CD14-positive monocyte (primary cell): ENCODE data around the gene TGIF2. TPM values are rescaled to one million over a fixed set of nuclear protein-coding genes. Genes with fewer than 3 reads are reported as not detected.

ENCODE experiments used
- DNase-seq, 3 donors: peaks; one replicate each; pipeline ENCODE4 v3.0.0-alpha.2; 2011 to 2022
- H2AFZ ChIP-seq: 2 replicates; pipeline ENCODE4 v1.6.0; 2012; ENCODE audit warnings: mild to moderate bottlenecking, low read depth, low read length, inconsistent platforms; ENCODE audit not compliant: insufficient read depth, poor library complexity, severe bottlenecking
- H3K27ac ChIP-seq, 2 donors: 1 replicate in 1 of 2; 2 replicates in 1 of 2; pipeline ENCODE4 v1.5.1; 2012 to 2013; ENCODE audit warnings: low read length in 2 of 2, control low read depth in 1 of 2, inconsistent platforms in 1 of 2, low read depth in 1 of 2, mild to moderate bottlenecking in 1 of 2
- H3K27me3 ChIP-seq, 2 donors: one replicate each; pipeline versions ENCODE4 v1.6.0 to v1.6.1; 2011 to 2013; ENCODE audit warnings: low read length in 2 of 2; ENCODE audit not compliant: control insufficient read depth in 2 of 2, insufficient read depth in 2 of 2
- H3K36me3 ChIP-seq, 2 donors: replicated peaks in 1 of 2; 1 replicate in 1 of 2; 2 replicates in 1 of 2; pipeline versions ENCODE4 v1.5.1 to v1.6.1; 2012 to 2013; ENCODE audit warnings: low read length in 2 of 2, control low read depth in 1 of 2, inconsistent platforms in 1 of 2, mild to moderate bottlenecking in 1 of 2; ENCODE audit not compliant: insufficient read depth in 2 of 2, control insufficient read depth in 1 of 2
- H3K4me1 ChIP-seq, 2 donors: 1 replicate in 1 of 2; 2 replicates in 1 of 2; pipeline versions ENCODE4 v1.5.1 to v1.6.1; 2012 to 2013; ENCODE audit warnings: low read length in 2 of 2, control low read depth in 1 of 2, inconsistent platforms in 1 of 2, mild to moderate bottlenecking in 1 of 2, moderate library complexity in 1 of 2; ENCODE audit not compliant: insufficient read depth in 2 of 2, control insufficient read depth in 1 of 2
- H3K4me2 ChIP-seq: replicated peaks from 2 replicates; pipeline ENCODE3; 2012; ENCODE audit warnings: low read length, moderate library complexity, mild to moderate bottlenecking; ENCODE audit not compliant: poor library complexity, severe bottlenecking; ENCODE audit errors: extremely low read depth
- H3K4me3 ChIP-seq, 3 experiments: fragments of 200-600 bp in 1 of 3; sonication (generic) in 1 of 3; replicated peaks in 1 of 3; 1 replicate in 2 of 3; 2 replicates in 1 of 3; pipeline ENCODE4 v1.5.1; 2011 to 2013; ENCODE audit warnings: low read length in 3 of 3, mild to moderate bottlenecking in 3 of 3, control low read depth in 2 of 3, low read depth in 2 of 3, inconsistent platforms in 1 of 3, moderate library complexity in 1 of 3
- H3K79me2 ChIP-seq: 2 replicates; pipeline ENCODE4 v1.6.0; 2012; ENCODE audit warnings: mild to moderate bottlenecking, control low read depth, inconsistent platforms, low read length, moderate library complexity; ENCODE audit not compliant: insufficient read depth
- H3K9ac ChIP-seq: 2 replicates; pipeline ENCODE4 v1.6.0; 2017; ENCODE audit warnings: low read length, mild to moderate bottlenecking; ENCODE audit not compliant: insufficient read depth, poor library complexity, severe bottlenecking
- H3K9me3 ChIP-seq, 2 donors: replicated peaks in 1 of 2; 1 replicate in 1 of 2; 2 replicates in 1 of 2; pipeline versions ENCODE4 v1.5.1 to v1.6.1; 2012 to 2013; ENCODE audit warnings: low read length in 2 of 2, control low read depth in 1 of 2; ENCODE audit not compliant: control insufficient read depth in 1 of 2, insufficient read depth in 1 of 2
- H4K20me1 ChIP-seq: 2 replicates; pipeline ENCODE4 v1.6.0; 2012; ENCODE audit warnings: mild to moderate bottlenecking, low read length, control low read depth, moderate library complexity; ENCODE audit not compliant: insufficient read depth
- H3K27ac Mint-ChIP-seq, 7 donors: one replicate each; pipeline ENCODE4 v1.8.0; 2020; ENCODE audit warnings: mild to moderate bottlenecking in 7 of 7, mixed read lengths in 7 of 7, moderate library complexity in 6 of 7, inconsistent platforms in 2 of 7
- H3K27me3 Mint-ChIP-seq, 3 donors: one replicate each; pipeline ENCODE4 v1.8.0; 2021 to 2022; ENCODE audit warnings: low read depth in 3 of 3, mild to moderate bottlenecking in 3 of 3, mixed read lengths in 3 of 3, moderate library complexity in 3 of 3, inconsistent platforms in 1 of 3
- H3K36me3 Mint-ChIP-seq, 2 donors: one replicate each; pipeline ENCODE4 v1.8.0; 2020; ENCODE audit warnings: mixed read lengths in 2 of 2, inconsistent platforms in 1 of 2, mild to moderate bottlenecking in 1 of 2
- H3K4me1 Mint-ChIP-seq: one replicate; pipeline ENCODE4 v1.8.0; 2020; ENCODE audit warnings: mild to moderate bottlenecking, mixed read lengths
- H3K4me3 Mint-ChIP-seq, 2 donors: one replicate each; pipeline ENCODE4 v1.8.0; 2020; ENCODE audit warnings: mild to moderate bottlenecking in 2 of 2, mixed read lengths in 2 of 2, moderate library complexity in 1 of 2
- H3K9me3 Mint-ChIP-seq, 7 donors: one replicate each; pipeline ENCODE4 v1.8.0; 2020 to 2022; ENCODE audit warnings: mixed read lengths in 7 of 7, mild to moderate bottlenecking in 6 of 7, moderate library complexity in 6 of 7, inconsistent platforms in 2 of 7
- CTCF ChIP-seq: fragments of 200-600 bp; IDR thresholded peaks from one replicate; pipeline ENCODE4 v1.8.0; 2022; ENCODE audit warnings: antibody characterized with exemption, mild to moderate bottlenecking
- WGBS: methylation state at CpG from one replicate; pipeline ENCODE4 v1.1.5; 2013; ENCODE audit warnings: missing lambda C conversion rate; ENCODE audit not compliant: insufficient coverage; 5-methylcytosine and 5-hydroxymethylcytosine counted together
- intact Hi-C, 2 donors: fragments of 100-400 bp; cut with micrococcal nuclease; formaldehyde crosslinking; loops; one replicate each; pipeline versions ENCODE4 v1.15.0 to v1.15.1; 2023
- polyA plus RNA-seq, 3 donors: library from polyadenylated mRNA; depleted of rRNA in 1 of 3; unstranded in 2 of 3; stranded (reverse) in 1 of 3; fragments of 300-500 nt in 2 of 3; fragments of >200 nt in 1 of 3; fragmentation: Illumina TruSeq in 2 of 3; gene quantifications; 1 replicate in 2 of 3; 2 replicates in 1 of 3; pipeline ENCODE4 v1.2.3, GENCODE V29; 2012 to 2021

Gene TGIF2
- polyA plus RNA-seq, 3 donors, result 11.0 to 15.9 (median 12.2) TPM

GRCh38 chr20:36565520-36565919 lies 7.9 kb upstream of the TGIF2 start:
- H3K27me3 ChIP-seq, result no peaks in the 10 kb centered on the region
- no peak overlapping the region for H3K4me2 ChIP-seq
- no peak overlapping the region for H3K9ac ChIP-seq
- no CpG with 5 or more reads among the region's 3 CpGs for WGBS
- no peak overlapping the region for H3K27ac ChIP-seq
- no peak for DNase-seq
- no peaks in the 10 kb centered on the region for H4K20me1 ChIP-seq
- H3K4me3 ChIP-seq, result no peak overlapping the region
- Mint-ChIP-seq H3K9me3 (peaks cover 6 to 15% (median 7%) of the 10 kb centered on the region in 7 donors), H3K36me3 (no peaks in the 10 kb centered on the region), H3K4me3 (no peak overlapping the region), H3K4me1 (no peaks in the 10 kb centered on the region), H3K27me3 (peaks cover 0 to 2% (median 2%) of the 10 kb centered on the region in 3 donors), H3K27ac (no peak overlapping the region)
- H3K36me3 ChIP-seq, result no peaks in the 10 kb centered on the region
- H2AFZ ChIP-seq, result no peak overlapping the region
- peaks cover 5 to 13% of the 10 kb centered on the region in 2 donors for H3K9me3 ChIP-seq
- no peak for TF ChIP-seq CTCF
- intact Hi-C loops, result no loop called here
- no peaks in the 10 kb centered on the region for H3K79me2 ChIP-seq
- H3K4me1 ChIP-seq, result no peaks in the 10 kb centered on the region

GRCh38 chr20:36569847-36570429 lies 3.5 kb upstream of the TGIF2 start:
- no peaks in the 10 kb centered on the region for H3K36me3 ChIP-seq
- no peak for DNase-seq
- no peak overlapping the region for H3K4me3 ChIP-seq
- 91% methylated on average over 6 of the region's 7 CpGs for WGBS
- H3K9ac ChIP-seq, result no peak overlapping the region
- peaks cover 19% of the 10 kb centered on the region for H3K4me1 Mint-ChIP-seq
- H3K4me2 ChIP-seq, result no peak overlapping the region
- intact Hi-C loops, result no loop called here
- TF ChIP-seq CTCF, result no peak
- H3K9me3 ChIP-seq, result peaks cover 4 to 12% of the 10 kb centered on the region in 2 donors
- H3K4me1 ChIP-seq, result peaks cover 12 to 19% of the 10 kb centered on the region in 2 donors
- H3K79me2 ChIP-seq, result peaks cover 6% of the 10 kb centered on the region
- H3K27ac ChIP-seq, result no peak overlapping the region
- H3K9me3 Mint-ChIP-seq, result peaks cover 3 to 12% (median 7%) of the 10 kb centered on the region in 7 donors
- H3K27ac Mint-ChIP-seq, result peak overlapping the region in 1 of 7 donors; percentile 42
- H3K4me3 Mint-ChIP-seq, result no peak overlapping the region
- H3K27me3 ChIP-seq, result peaks cover 0 to 3% of the 10 kb centered on the region in 2 donors
- H2AFZ ChIP-seq, result no peak overlapping the region
- H3K27me3 Mint-ChIP-seq, result peaks cover 8 to 12% (median 9%) of the 10 kb centered on the region in 3 donors
- H3K36me3 Mint-ChIP-seq, result no peaks in the 10 kb centered on the region
- peaks cover 5% of the 10 kb centered on the region for H4K20me1 ChIP-seq
